GM21529 (cell line): Measurements from ENCODE around the gene MMP17.

Experiments used
- ATAC-seq: cut with Tn5 transposase; IDR thresholded peaks from one replicate; pipeline ENCODE4 v1.9.1; 2021; ENCODE audit not compliant: unreplicated experiment

MMP17 gene

GRCh38 chr12:131847456-131847855, 19.3 kb downstream of the MMP17 start:
- ATAC-seq = no peak

- no peak for ATAC-seq
These were observed 20.6 kb downstream of the MMP17 start for GRCh38 chr12:131848753-131849152.

- no peak for ATAC-seq
These were observed 21.7 kb downstream of the MMP17 start for GRCh38 chr12:131849700-131850553.

GRCh38 chr12:131850856-131851559, 22.8 kb downstream of the MMP17 start:
- ATAC-seq = no peak

DNA sequence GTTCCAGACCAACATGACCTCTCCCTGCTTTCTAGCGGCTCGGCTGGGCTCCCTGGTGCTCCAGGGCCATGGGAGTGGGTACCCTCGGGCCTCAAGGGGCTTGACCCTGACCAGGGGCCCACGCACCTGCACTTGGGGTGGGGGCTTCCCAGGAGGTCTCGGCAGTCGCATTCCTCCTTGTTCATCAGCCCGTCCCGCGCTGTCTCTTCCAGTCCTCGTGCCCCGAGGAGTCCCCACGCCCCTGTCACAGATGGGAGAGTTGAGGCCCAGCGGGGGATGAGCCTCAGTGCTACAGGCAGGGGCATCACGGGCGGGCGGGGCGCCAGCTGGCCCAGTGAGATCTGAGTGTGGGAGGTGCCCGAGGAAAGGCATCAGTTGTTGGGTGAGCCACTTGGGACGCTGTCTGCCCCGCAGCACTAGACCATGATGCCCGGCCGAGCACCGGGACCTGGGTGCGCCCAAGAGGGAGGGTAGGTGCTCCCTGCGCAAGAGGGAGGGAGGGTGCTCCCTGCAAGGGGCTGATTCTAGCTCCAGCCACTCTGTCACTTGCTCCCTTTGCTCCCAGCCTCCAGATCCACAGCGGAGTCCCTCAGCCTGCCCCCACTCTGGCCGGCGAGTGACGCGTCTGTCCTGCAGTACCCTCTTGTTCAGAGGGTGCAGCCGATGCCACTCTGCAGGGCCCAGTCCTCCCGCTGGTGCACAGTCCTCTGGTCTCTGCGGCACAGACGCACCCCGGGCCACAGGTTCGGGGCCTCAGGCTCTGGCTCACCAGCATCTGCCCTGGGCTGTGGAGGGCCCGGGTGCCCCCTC, 23.8 kb downstream of the MMP17 start:
- ATAC-seq = no peak

DNA sequence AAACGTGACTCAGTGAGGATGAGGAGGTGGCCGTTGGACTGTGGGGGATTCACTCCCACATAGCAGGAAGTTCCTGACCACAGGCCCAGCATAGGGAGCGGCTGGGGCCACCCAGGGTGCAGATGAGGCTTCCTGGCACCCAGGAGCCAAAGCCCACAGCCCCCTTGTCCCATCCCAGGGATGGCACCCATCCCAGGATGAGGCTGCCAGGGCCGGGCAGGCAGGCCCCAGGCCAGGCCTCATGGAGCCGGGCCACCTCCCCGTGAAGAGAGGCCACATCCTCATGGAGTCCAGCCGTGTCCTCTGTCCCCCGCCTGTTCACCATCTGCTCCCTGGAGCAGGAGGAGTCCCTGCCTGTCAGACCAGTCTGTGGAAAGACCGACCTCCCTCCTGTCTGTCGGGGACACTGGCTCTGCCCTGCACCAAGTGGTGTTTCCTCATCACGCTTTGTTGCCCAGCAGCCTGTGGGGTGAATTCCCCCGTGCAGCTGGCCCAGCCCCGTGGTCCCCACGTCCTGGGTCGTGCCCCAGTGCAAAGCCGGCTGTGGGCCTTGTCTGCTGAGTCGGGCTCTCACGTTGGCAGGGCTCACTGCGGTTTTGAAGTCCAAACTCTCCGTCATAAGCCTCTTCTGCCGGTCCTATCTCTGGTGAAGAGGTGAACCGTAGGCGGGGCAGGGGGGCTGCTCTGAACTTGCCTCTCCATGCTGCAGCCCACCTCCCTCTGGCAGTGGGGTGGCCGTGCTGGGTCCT, 24.5 kb downstream of the MMP17 start:
- ATAC-seq = no peak

- ATAC-seq = no peak
These were observed 25.9 kb downstream of the MMP17 start for GRCh38 chr12:131853832-131854797.

DNA sequence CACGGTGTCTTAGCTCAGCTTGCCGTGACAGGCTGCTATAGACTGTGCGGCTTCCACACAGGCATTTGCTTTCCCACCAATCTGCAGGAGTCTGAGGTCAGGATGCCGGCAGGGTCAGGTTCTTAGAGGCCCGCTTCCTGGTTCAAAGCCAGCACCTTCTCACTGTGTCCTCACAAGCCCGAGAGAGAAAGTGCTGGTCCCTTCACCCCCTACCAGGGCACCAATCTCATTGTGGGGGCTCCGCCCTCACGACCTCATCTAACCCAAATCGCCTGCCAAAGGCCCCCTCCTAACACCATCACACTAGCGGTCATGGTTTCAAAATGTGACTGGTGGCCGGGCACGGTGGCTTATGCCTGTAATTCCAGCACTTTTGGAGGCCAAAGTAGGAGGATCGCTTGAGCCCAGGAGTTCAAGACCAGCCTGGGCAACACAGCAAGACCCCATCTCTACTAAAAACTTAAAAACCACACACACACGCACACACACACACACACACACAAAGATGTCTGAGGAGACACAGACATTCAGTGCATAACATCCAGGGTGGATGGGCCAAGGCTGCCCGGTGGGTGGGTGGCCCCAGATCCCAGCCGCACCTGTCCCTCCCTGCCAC, 26.8 kb downstream of the MMP17 start:
- ATAC-seq = no peak

- ATAC-seq = no peak
These were observed 27.4 kb downstream of the MMP17 start for GRCh38 chr12:131855521-131856142.

GRCh38 chr12:131856366-131857097, 28.3 kb downstream of the MMP17 start:
- no peak for ATAC-seq

- ATAC-seq = no peak
These were observed 30.0 kb downstream of the MMP17 start for GRCh38 chr12:131857908-131858850.

- no peak for ATAC-seq
These were observed 32.5 kb downstream of the MMP17 start for GRCh38 chr12:131860472-131861260.

- no peak for ATAC-seq
These were observed 33.3 kb downstream of the MMP17 start for GRCh38 chr12:131861261-131862083.

GRCh38 chr12:131862084-131862441, 33.9 kb downstream of the MMP17 start:
- no peak for ATAC-seq

DNA sequence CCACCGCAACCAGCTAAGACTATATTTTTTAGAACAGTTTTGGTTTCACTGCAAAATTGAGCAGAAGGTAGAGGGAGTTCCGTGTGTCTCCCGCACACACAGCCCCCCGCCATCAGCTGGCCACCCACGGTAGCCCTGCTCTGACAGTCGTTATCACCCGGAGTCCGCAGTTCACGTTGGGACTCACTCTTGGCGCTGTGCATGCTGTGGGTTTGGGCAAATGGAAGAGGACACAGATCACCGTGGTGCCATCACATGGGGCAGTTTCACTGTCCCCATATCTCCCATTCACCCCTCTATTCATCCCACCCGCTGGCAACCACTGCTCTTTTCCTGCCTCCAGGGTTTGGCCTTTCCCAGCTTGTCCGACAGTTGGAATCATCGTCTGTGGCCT, 34.4 kb downstream of the MMP17 start:
- no peak for ATAC-seq
